ENCODE measurements around the gene ZNF560. TPM values are rescaled to one million over a fixed set of nuclear protein-coding genes. Genes with fewer than 3 reads are reported as not detected.

Gene ZNF560
- total RNA-seq, 1 experiment from 2014 or later, result not detected

DNA sequence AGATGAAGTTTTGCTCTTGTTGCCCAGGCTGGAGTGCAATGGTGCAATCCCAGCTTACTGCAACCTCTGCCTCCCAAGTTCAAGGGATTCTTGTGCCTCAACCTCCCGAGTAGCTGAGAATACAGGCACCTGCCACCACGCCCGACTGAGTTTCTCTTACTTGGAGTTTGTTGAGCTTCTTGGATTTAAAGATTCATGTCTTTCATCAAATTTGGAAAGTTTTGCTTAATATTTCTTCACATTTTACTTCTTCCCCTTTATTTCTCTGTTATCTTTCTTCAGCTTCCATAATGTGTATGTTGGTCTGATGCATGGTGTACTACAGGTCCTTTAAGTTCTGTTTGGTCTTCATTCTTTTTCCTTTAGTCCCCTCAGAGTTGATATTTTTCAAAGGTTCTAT, 8.9 kb upstream of the ZNF560 start:
- H3K4me1 ChIP-seq (ENCODE audit: control insufficient read depth, insufficient read depth, low read length), result no peaks in the 10 kb centered on the region
- DNase-seq (ENCODE audit: low read depth, low spot score), result no peak
- H3K27ac ChIP-seq (ENCODE audit: low read length), result no peak overlapping the region
- in situ Hi-C loops (cut with HindIII; ENCODE audit: low pct_unique_long_range_greater_than_20kb, low sequenced_read_pairs) (no loop called here), intact Hi-C loops (cut with micrococcal nuclease; ENCODE audit: unreplicated experiment) (no loop called here)
- H3K27me3 ChIP-seq (ENCODE audit: control insufficient read depth, insufficient read depth, low read length), result no peaks in the 10 kb centered on the region
- no peaks in the 10 kb centered on the region for H3K9me3 ChIP-seq (ENCODE audit: control insufficient read depth, insufficient read depth, low read depth, low read length)
- no TSS peak for BruUV-seq (replicated peaks)
- ChIA-PET POLR2A (no interaction called here), CTCF (no interaction called here)
- no peak for TF ChIP-seq SIN3A (IDR thresholded peaks at IDR 0.05; ENCODE audit: borderline replicate concordance, insufficient read depth, low read depth, low read length)
- TF ChIP-seq, protein P1, sequence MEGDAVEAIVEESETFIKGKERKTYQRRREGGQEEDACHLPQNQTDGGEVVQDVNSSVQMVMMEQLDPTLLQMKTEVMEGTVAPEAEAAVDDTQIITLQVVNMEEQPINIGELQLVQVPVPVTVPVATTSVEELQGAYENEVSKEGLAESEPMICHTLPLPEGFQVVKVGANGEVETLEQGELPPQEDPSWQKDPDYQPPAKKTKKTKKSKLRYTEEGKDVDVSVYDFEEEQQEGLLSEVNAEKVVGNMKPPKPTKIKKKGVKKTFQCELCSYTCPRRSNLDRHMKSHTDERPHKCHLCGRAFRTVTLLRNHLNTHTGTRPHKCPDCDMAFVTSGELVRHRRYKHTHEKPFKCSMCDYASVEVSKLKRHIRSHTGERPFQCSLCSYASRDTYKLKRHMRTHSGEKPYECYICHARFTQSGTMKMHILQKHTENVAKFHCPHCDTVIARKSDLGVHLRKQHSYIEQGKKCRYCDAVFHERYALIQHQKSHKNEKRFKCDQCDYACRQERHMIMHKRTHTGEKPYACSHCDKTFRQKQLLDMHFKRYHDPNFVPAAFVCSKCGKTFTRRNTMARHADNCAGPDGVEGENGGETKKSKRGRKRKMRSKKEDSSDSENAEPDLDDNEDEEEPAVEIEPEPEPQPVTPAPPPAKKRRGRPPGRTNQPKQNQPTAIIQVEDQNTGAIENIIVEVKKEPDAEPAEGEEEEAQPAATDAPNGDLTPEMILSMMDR (IDR thresholded peaks at IDR 0.05), result no peak
- no peak for TF ChIP-seq POLR2AphosphoS5 (IDR thresholded peaks at IDR 0.05; ENCODE audit: low read depth, low read length)
- no peak for TF ChIP-seq TCF7L2 (IDR thresholded peaks at IDR 0.05; ENCODE audit: low read depth, low read length)
- TF ChIP-seq REST (IDR thresholded peaks at IDR 0.05; ENCODE audit: insufficient read depth in 1 of 2, low read depth in 2 of 2, low read length in 1 of 2), result no peak
- H3K36me3 ChIP-seq (ENCODE audit: control insufficient read depth, insufficient read depth, low read length), result no peaks in the 10 kb centered on the region
- H3K4me3 ChIP-seq (ENCODE audit: low read depth in 2 of 2, low read length in 2 of 2), result no peak overlapping the region
- no peak for ATAC-seq

DNA sequence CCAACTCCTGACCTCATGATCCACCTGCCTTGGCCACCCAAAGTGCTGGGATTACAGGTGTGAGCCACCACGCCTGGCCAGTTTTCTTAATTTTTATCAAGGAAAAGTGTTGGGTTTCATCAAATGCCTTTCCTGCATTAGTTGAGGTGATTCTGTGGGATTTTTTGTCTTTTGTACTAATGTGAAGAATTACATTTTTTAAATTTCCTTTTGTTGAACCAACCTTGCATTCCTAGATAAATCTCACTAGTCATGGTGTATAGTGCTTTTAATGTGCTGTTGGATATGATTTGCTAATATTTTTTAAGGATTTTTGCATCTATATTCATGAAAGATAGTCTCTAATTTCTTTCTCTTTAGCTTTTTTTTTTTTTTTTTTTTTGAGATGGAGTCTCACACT, 2.4 kb upstream of the ZNF560 start:
- Histone ChIP-seq H3K27me3 (ENCODE audit: control insufficient read depth, insufficient read depth, low read length) (no peaks in the 10 kb centered on the region), H3K4me1 (ENCODE audit: control insufficient read depth, insufficient read depth, low read length) (no peaks in the 10 kb centered on the region), H3K27ac (ENCODE audit: low read length) (no peak overlapping the region), H3K4me3 (ENCODE audit: low read depth in 2 of 2, low read length in 2 of 2) (no peak overlapping the region), H3K9me3 (ENCODE audit: control insufficient read depth, insufficient read depth, low read depth, low read length) (no peaks in the 10 kb centered on the region), H3K36me3 (ENCODE audit: control insufficient read depth, insufficient read depth, low read length) (no peaks in the 10 kb centered on the region)
- ATAC-seq (no peak), DNase-seq (ENCODE audit: low read depth, low spot score) (no peak)
- no peak for TF ChIP-seq TCF7L2 (IDR thresholded peaks at IDR 0.05; ENCODE audit: low read depth, low read length)
- TF ChIP-seq, protein P1 (IDR thresholded peaks at IDR 0.05), result no peak
- TF ChIP-seq REST (IDR thresholded peaks at IDR 0.05; ENCODE audit: insufficient read depth in 1 of 2, low read depth in 2 of 2, low read length in 1 of 2), result no peak
- no peak for TF ChIP-seq POLR2AphosphoS5 (IDR thresholded peaks at IDR 0.05; ENCODE audit: low read depth, low read length)
- TF ChIP-seq SIN3A (IDR thresholded peaks at IDR 0.05; ENCODE audit: borderline replicate concordance, insufficient read depth, low read depth, low read length), result no peak
- CTCF ChIA-PET, result no interaction called here
- intact Hi-C loops (cut with micrococcal nuclease; ENCODE audit: unreplicated experiment) (no loop called here), in situ Hi-C loops (cut with HindIII; ENCODE audit: low pct_unique_long_range_greater_than_20kb, low sequenced_read_pairs) (no loop called here)
- POLR2A ChIA-PET, result no interaction called here
- BruUV-seq (replicated peaks), result no TSS peak
